Measurements from ENCODE around the gene MAP1B. TPM values are rescaled to one million over a fixed set of nuclear protein-coding genes. Genes with fewer than 3 reads are reported as not detected.

Gene MAP1B
- total and polyA plus RNA-seq, 9 of the 15 experiments (the other 6 are each of a cell fraction or from before 2014, with no cell fraction given) = 5.2 to 66.1 (median 17.3) TPM

GRCh38 chr5:72214168-72214567 is 106.9 kb downstream of the MAP1B start:
- ChIA-PET CTCF (ENCODE audit: low intra/inter-chr PET ratio) (interaction anchor here (0.7 kb wide), 1 partner anchor 70 kb away, joined by 3 read pairs; no protein-coding TSS in a partner anchor), POLR2A (interaction anchor here (0.6 to 1.7 kb wide), 6 partner anchors 8 to 56 kb away, joined by 3 to 7 read pairs (median 4); no protein-coding TSS in a partner anchor)
- no peak overlapping the region for H3K27ac ChIP-seq (ENCODE audit: extremely low read depth, low read depth, low read length)
- H3K4me2 ChIP-seq (ENCODE audit: insufficient read depth, low read length) = no peak overlapping the region
- no peaks in the 10 kb centered on the region for H3K9me3 ChIP-seq (replicated peaks; ENCODE audit: control insufficient read depth, insufficient read depth, low read depth, low read length)
- no peak for DNase-seq (ENCODE audit: extremely low read depth in 1 of 4, low spot score in 3 of 4)
- in situ Hi-C loops (cut with MboI) (no loop called here), intact Hi-C loops (cut with micrococcal nuclease) (no loop called here)
- no peak overlapping the region for H2AFZ ChIP-seq (ENCODE audit: low read depth, low read length)
- H3K9ac ChIP-seq (ENCODE audit: insufficient read depth in 1 of 2, low read depth in 2 of 2, low read length in 2 of 2) = no peak overlapping the region
- no peaks in the 10 kb centered on the region for H4K20me1 ChIP-seq (replicated peaks; ENCODE audit: control insufficient read depth, insufficient read depth, low read length)
- no peaks in the 10 kb centered on the region; a peak in 1 of 5 replicates for H3K4me1 ChIP-seq (replicated peaks in 1 of 2; ENCODE audit: control insufficient read depth in 2 of 2, insufficient read depth in 2 of 2, low read length in 2 of 2)
- WGBS (ENCODE audit: insufficient coverage, low coverage, missing lambda C conversion rate) = 75% methylated on average over 4 of the region's 4 CpGs
- H3K4me3 ChIP-seq = no peak overlapping the region
- H3K79me2 ChIP-seq (ENCODE audit: control insufficient read depth, insufficient read depth, low read length) = no peaks in the 10 kb centered on the region
- peak; percentile 6 for FAIRE-seq
- H3K27me3 ChIP-seq (ENCODE audit: control insufficient read depth in 2 of 2, insufficient read depth in 2 of 2, low read length in 2 of 2) = no peaks in the 10 kb centered on the region
- H3K36me3 ChIP-seq (ENCODE audit: control insufficient read depth, insufficient read depth, low read length) = peaks cover 29% of the 10 kb centered on the region
- BruUV-seq (replicated peaks) = no TSS peak
- H3K9me1 ChIP-seq (ENCODE audit: control insufficient read depth, insufficient read depth, low read length) = no peaks in the 10 kb centered on the region
- TF ChIP-seq CHD1 (IDR thresholded peaks at IDR 0.05; ENCODE audit: low read length) (no peak), MAFK (IDR thresholded peaks at IDR 0.05; ENCODE audit: low read length) (no peak), ZNF165 (CRISPR knock-in tag; IDR thresholded peaks at IDR 0.05; ENCODE audit: borderline replicate concordance) (no peak), SRSF1 (IDR thresholded peaks at IDR 0.05; ENCODE audit: low read depth, low read length) (no peak), NKRF (IDR thresholded peaks at IDR 0.05; ENCODE audit: borderline replicate concordance) (no peak)
- ATAC-seq = no peak

All from K562 (cell line).